ENCODE measurements around the gene WDR26.
"Not testable (repeated sequence)": the region's sequence is repeated elsewhere in the genome, so short reads cannot be mapped to it uniquely, and the experiment has no call there.

The WDR26 gene

GRCh38 chr1:224340453-224341384, 93.9 kb downstream of the WDR26 start:
- not testable (repeated sequence) for DNase-seq

GRCh38 chr1:224339442-224340033, 95.1 kb downstream of the WDR26 start:
- DNase-seq: no peak

- DNase-seq: no peak
Measured at GRCh38 chr1:224338150-224338838, 96.3 kb downstream of the WDR26 start.

Measured in amniotic stem cell (primary cell).